GM23338 (cell line): ENCODE measurements around the gene SEPTIN6.

ENCODE experiments used
- CREB1 ChIP-seq: fragments of 250-450 bp; sonication (Bioruptor Pico); IDR thresholded peaks from 2 replicates; pipeline ENCODE4 v1.5.0; 2020; ENCODE audit warnings: low read depth, mild to moderate bottlenecking, moderate library complexity
- EZH2 ChIP-seq: fragments of 200-600 bp; sonication (generic); IDR thresholded peaks from one replicate; pipeline ENCODE4 v1.8.0; 2017; ENCODE audit warnings: antibody characterized with exemption, mild to moderate bottlenecking, low read depth; ENCODE audit not compliant: unreplicated experiment
- EZH2phosphoT487 ChIP-seq: fragments of 200-600 bp; sonication (generic); IDR thresholded peaks from one replicate; pipeline ENCODE4 v1.8.1; 2018; ENCODE audit warnings: antibody characterized with exemption; ENCODE audit not compliant: unreplicated experiment
- NANOG ChIP-seq: IDR thresholded peaks from 2 replicates; pipeline ENCODE4 v1.6.1; 2016; ENCODE audit warnings: antibody characterized with exemption, borderline replicate concordance
- POLR2AphosphoS5 ChIP-seq: IDR thresholded peaks from 2 replicates; pipeline ENCODE4 v1.6.1; 2016; ENCODE audit warnings: antibody characterized with exemption, low read depth
- REST ChIP-seq: IDR thresholded peaks from one replicate; pipeline ENCODE4 v1.6.1; 2018; ENCODE audit warnings: antibody characterized with exemption; ENCODE audit not compliant: unreplicated experiment
- STAT1 ChIP-seq: IDR thresholded peaks from one replicate; pipeline ENCODE4 v1.6.1; 2016; ENCODE audit warnings: antibody characterized with exemption; ENCODE audit not compliant: unreplicated experiment
- ZNF114 ChIP-seq: fragments of 250-450 bp; sonication (Bioruptor Pico); IDR thresholded peaks from 2 replicates; pipeline ENCODE4 v1.5.0; 2020; ENCODE audit warnings: mild to moderate bottlenecking, moderate library complexity
- TF ChIP-seq, protein P1 (sequence below), 2 experiments: fragments of 200-600 bp in 1 of 2; sonication (generic) in 1 of 2; conservative IDR thresholded peaks; 2 replicates each; pipeline versions ENCODE4 v1.5.1 to v1.6.1; 2016 to 2017; ENCODE audit warnings: antibody characterized with exemption in 2 of 2, low read depth in 2 of 2, mild to moderate bottlenecking in 2 of 2, moderate library complexity in 1 of 2

DNA sequence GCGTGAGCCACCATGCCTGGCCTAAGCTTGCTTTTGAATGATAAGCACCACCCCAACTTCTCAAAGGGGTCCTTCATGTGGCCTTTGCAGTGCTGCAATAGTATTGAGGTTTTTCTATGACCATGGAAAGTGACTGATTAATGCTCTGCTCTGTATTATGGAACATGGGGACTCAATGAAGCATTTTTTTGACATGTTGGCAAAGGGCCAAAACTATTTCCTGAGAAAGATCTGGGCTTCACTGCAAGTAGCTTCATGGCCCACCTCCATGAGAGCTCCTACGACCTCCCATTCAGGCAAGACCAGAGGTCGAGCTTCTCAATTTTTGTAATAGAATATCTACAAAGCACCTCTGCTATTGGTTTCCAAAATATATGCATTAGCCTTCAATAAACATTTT, 16.7 kb upstream of the SEPTIN6 start:
- TF ChIP-seq, protein P1, sequence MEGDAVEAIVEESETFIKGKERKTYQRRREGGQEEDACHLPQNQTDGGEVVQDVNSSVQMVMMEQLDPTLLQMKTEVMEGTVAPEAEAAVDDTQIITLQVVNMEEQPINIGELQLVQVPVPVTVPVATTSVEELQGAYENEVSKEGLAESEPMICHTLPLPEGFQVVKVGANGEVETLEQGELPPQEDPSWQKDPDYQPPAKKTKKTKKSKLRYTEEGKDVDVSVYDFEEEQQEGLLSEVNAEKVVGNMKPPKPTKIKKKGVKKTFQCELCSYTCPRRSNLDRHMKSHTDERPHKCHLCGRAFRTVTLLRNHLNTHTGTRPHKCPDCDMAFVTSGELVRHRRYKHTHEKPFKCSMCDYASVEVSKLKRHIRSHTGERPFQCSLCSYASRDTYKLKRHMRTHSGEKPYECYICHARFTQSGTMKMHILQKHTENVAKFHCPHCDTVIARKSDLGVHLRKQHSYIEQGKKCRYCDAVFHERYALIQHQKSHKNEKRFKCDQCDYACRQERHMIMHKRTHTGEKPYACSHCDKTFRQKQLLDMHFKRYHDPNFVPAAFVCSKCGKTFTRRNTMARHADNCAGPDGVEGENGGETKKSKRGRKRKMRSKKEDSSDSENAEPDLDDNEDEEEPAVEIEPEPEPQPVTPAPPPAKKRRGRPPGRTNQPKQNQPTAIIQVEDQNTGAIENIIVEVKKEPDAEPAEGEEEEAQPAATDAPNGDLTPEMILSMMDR (conservative IDR thresholded peaks at IDR 0.05; ENCODE audit: low read depth in 2 of 2) = no peak
- TF ChIP-seq STAT1 (no peak), EZH2phosphoT487 (no peak), EZH2 (no peak), CREB1 (CRISPR knock-in tag) (no peak), NANOG (no peak), REST (no peak), POLR2AphosphoS5 (no peak), ZNF114 (CRISPR knock-in tag) (no peak)
